ENCODE measurements around the gene IL36B. TPM values are rescaled to one million over a fixed set of nuclear protein-coding genes. Genes with fewer than 3 reads are reported as not detected.
A peak's percentile ranks its signal among the peaks of the same experiment; 100 is the strongest.

The IL36B gene
- polyA plus RNA-seq, 3 donors: not detected

GRCh38 chr2:113054066-113054465 lies 1.4 kb upstream of the IL36B start:
- intact Hi-C loops (cut with micrococcal nuclease): no loop called here
- Mint-ChIP-seq H3K4me1 (no peaks in the 10 kb centered on the region), H3K4me3 (no peak overlapping the region), H3K9me3 (peaks cover 22 to 39% (median 31%) of the 10 kb centered on the region in 7 donors), H3K27me3 (ENCODE audit: low read depth in 3 of 3) (peaks cover 2 to 6% (median 5%) of the 10 kb centered on the region in 3 donors), H3K27ac (no peak overlapping the region), H3K36me3 (no peaks in the 10 kb centered on the region)
- Histone ChIP-seq H3K27me3 (ENCODE audit: control insufficient read depth in 2 of 2, insufficient read depth in 2 of 2, low read length in 2 of 2) (no peaks in the 10 kb centered on the region), H3K9ac (ENCODE audit: insufficient read depth, low read length, poor library complexity, severe bottlenecking) (no peak overlapping the region), H4K20me1 (ENCODE audit: insufficient read depth, low read length) (no peaks in the 10 kb centered on the region), H3K36me3 (replicated peaks in 1 of 2; ENCODE audit: control insufficient read depth in 1 of 2, insufficient read depth in 2 of 2, low read length in 2 of 2) (no peaks in the 10 kb centered on the region), H3K4me2 (replicated peaks; ENCODE audit: extremely low read depth, low read length, poor library complexity, severe bottlenecking) (no peak overlapping the region), H3K4me1 (ENCODE audit: control insufficient read depth in 1 of 2, insufficient read depth in 2 of 2, low read length in 2 of 2) (no peaks in the 10 kb centered on the region), H3K27ac (ENCODE audit: low read depth in 1 of 2, low read length in 2 of 2) (no peak overlapping the region), H3K4me3 (replicated peaks in 1 of 3; ENCODE audit: low read depth in 2 of 3, low read length in 3 of 3) (no peak overlapping the region), H3K9me3 (replicated peaks in 1 of 2; ENCODE audit: control insufficient read depth in 1 of 2, insufficient read depth in 1 of 2, low read length in 2 of 2) (peaks cover 0 to 18% of the 10 kb centered on the region in 2 donors), H2AFZ (ENCODE audit: insufficient read depth, low read depth, low read length, poor library complexity, severe bottlenecking) (no peak overlapping the region), H3K79me2 (ENCODE audit: insufficient read depth, low read length) (no peaks in the 10 kb centered on the region)
- no peak for TF ChIP-seq CTCF (IDR thresholded peaks at IDR 0.05)
- peak in 1 of 3 donors; percentile 21 for DNase-seq

- no peaks in the 10 kb centered on the region for H3K27me3 ChIP-seq (ENCODE audit: control insufficient read depth in 2 of 2, insufficient read depth in 2 of 2, low read length in 2 of 2)
- WGBS (ENCODE audit: insufficient coverage): 94% methylated on average over 2 of the region's 3 CpGs
- no peak overlapping the region for H3K4me2 ChIP-seq (replicated peaks; ENCODE audit: extremely low read depth, low read length, poor library complexity, severe bottlenecking)
- Mint-ChIP-seq H3K4me1 (no peaks in the 10 kb centered on the region), H3K27me3 (ENCODE audit: low read depth in 3 of 3) (peaks cover 3 to 6% (median 5%) of the 10 kb centered on the region in 3 donors), H3K27ac (no peak overlapping the region), H3K4me3 (no peak overlapping the region), H3K36me3 (no peaks in the 10 kb centered on the region), H3K9me3 (peaks cover 22 to 39% (median 31%) of the 10 kb centered on the region in 7 donors)
- no peaks in the 10 kb centered on the region for H3K36me3 ChIP-seq (replicated peaks in 1 of 2; ENCODE audit: control insufficient read depth in 1 of 2, insufficient read depth in 2 of 2, low read length in 2 of 2)
- H3K9me3 ChIP-seq (replicated peaks in 1 of 2; ENCODE audit: control insufficient read depth in 1 of 2, insufficient read depth in 1 of 2, low read length in 2 of 2): peaks cover 0 to 18% of the 10 kb centered on the region in 2 donors
- H3K27ac ChIP-seq (ENCODE audit: low read depth in 1 of 2, low read length in 2 of 2): no peak overlapping the region
- no peak overlapping the region for H3K4me3 ChIP-seq (replicated peaks in 1 of 3; ENCODE audit: low read depth in 2 of 3, low read length in 3 of 3)
- H3K4me1 ChIP-seq (ENCODE audit: control insufficient read depth in 1 of 2, insufficient read depth in 2 of 2, low read length in 2 of 2): no peaks in the 10 kb centered on the region
- H3K79me2 ChIP-seq (ENCODE audit: insufficient read depth, low read length): no peaks in the 10 kb centered on the region
- intact Hi-C loops (cut with micrococcal nuclease): no loop called here
- no peak overlapping the region for H3K9ac ChIP-seq (ENCODE audit: insufficient read depth, low read length, poor library complexity, severe bottlenecking)
- no peak for TF ChIP-seq CTCF (IDR thresholded peaks at IDR 0.05)
- no peak overlapping the region for H2AFZ ChIP-seq (ENCODE audit: insufficient read depth, low read depth, low read length, poor library complexity, severe bottlenecking)
- H4K20me1 ChIP-seq (ENCODE audit: insufficient read depth, low read length): no peaks in the 10 kb centered on the region
- no peak for DNase-seq
Observed at GRCh38 chr2:113053666-113054065, 999 bp upstream of the IL36B start.

All from CD14-positive monocyte (primary cell).